ENCODE results near the gene REG4. TPM values are rescaled to one million over a fixed set of nuclear protein-coding genes. Genes with fewer than 3 reads are reported as not detected.

The REG4 gene
- total and polyA plus RNA-seq, 2 of the 13 experiments (the other 11 are each of a cell fraction or from before 2014, with no cell fraction given): not detected

- FAIRE-seq (no peak), DNase-seq (ENCODE audit: low spot score) (no peak), ATAC-seq (no peak)
- H3K4me1 ChIP-seq (ENCODE audit: insufficient read depth, low read length): peaks cover 38% of the 10 kb centered on the region
- H4K20me1 ChIP-seq (ENCODE audit: insufficient read depth, low read length): no peaks in the 10 kb centered on the region
- in situ Hi-C loops (cut with HindIII; ENCODE audit: extremely low pct_ligation_motif_present, low pct_unique_long_range_greater_than_20kb): no loop called here
- no peak overlapping the region for H2AFZ ChIP-seq (ENCODE audit: low read length)
- peaks cover 10 to 16% of the 10 kb centered on the region in 2 experiments for H3K36me3 ChIP-seq (replicated peaks in 1 of 2; ENCODE audit: control insufficient read depth in 1 of 2, insufficient read depth in 2 of 2, low read length in 2 of 2)
- intact Hi-C loops (cut with micrococcal nuclease; ENCODE audit: unreplicated experiment): no loop called here
- no peaks in the 10 kb centered on the region; a peak in 1 of 5 replicates for H3K27me3 ChIP-seq (ENCODE audit: control insufficient read depth in 1 of 2, insufficient read depth in 2 of 2, low read length in 2 of 2)
- H3K4me2 ChIP-seq (ENCODE audit: low read depth, low read length): no peak overlapping the region
- ChIA-PET CTCF (ENCODE audit: low intra/inter-chr PET ratio, low total read pairs) (no interaction called here), POLR2A (interaction anchor here (1.5 to 4.4 kb wide), 2 partner anchors 19 to 35 kb away, joined by 4 to 27 read pairs; partner anchors contain the start of gene PHGDH)
- 80% methylated on average over 2 of the region's 3 CpGs for WGBS (ENCODE audit: low lambda C conversion rate)
- H3K9me3 ChIP-seq (ENCODE audit: low read length): no peaks in the 10 kb centered on the region
- H3K27ac ChIP-seq (ENCODE audit: extremely low read length, insufficient read depth, low read length): no peak overlapping the region
- no peaks in the 10 kb centered on the region for H3K79me2 ChIP-seq (ENCODE audit: insufficient read depth, low read length)
- no peak overlapping the region for H3K9ac ChIP-seq (ENCODE audit: insufficient read depth, low read depth, low read length)
- TF ChIP-seq PBX2 (CRISPR knock-in tag; IDR thresholded peaks at IDR 0.05) (no peak), ZNF703 (CRISPR knock-in tag; IDR thresholded peaks at IDR 0.05; ENCODE audit: borderline replicate concordance) (no peak), PITX1 (CRISPR knock-in tag; IDR thresholded peaks at IDR 0.05) (no peak)
- BruUV-seq (replicated peaks): no TSS peak
- no peak overlapping the region for H3K4me3 ChIP-seq (replicated peaks in 1 of 3; ENCODE audit: insufficient read depth in 1 of 3, low read depth in 2 of 3, low read length in 3 of 3)
Measured at GRCh38 chr1:119747451-119747850, 63.8 kb downstream of the REG4 start.

- ATAC-seq: no peak; the same call in 1 of the 3 replicates
- in situ Hi-C loops (cut with HindIII; ENCODE audit: extremely low pct_ligation_motif_present, low pct_unique_long_range_greater_than_20kb) (no loop called here), intact Hi-C loops (cut with micrococcal nuclease; ENCODE audit: unreplicated experiment) (loop anchor here (2.0 kb wide), 1 partner anchor 38 kb away; no protein-coding TSS in a partner anchor)
- ChIA-PET CTCF (ENCODE audit: low intra/inter-chr PET ratio, low total read pairs) (interaction anchor here (1.5 to 2.1 kb wide), 5 partner anchors 26 to 141 kb away, joined by 3 to 19 read pairs (median 5); no protein-coding TSS in a partner anchor), POLR2A (interaction anchor here (2.3 to 4.4 kb wide), 2 partner anchors 21 to 35 kb away, joined by 7 to 27 read pairs; no protein-coding TSS in a partner anchor)
- TF ChIP-seq PAF1 (CRISPR knock-in tag; IDR thresholded peaks at IDR 0.05) (peak; percentile 33), ZNF136 (CRISPR knock-in tag; IDR thresholded peaks at IDR 0.05; ENCODE audit: low read depth) (no peak), POLR2G (IDR thresholded peaks at IDR 0.05; ENCODE audit: low read depth, low read length) (0 out of 2 replicates have a peak, but pooled peaks have one; percentile 19), NKX3-1 (CRISPR knock-in tag; IDR thresholded peaks at IDR 0.05) (no peak)
- no peak for DNase-seq (ENCODE audit: low spot score)
- H2AFZ ChIP-seq (ENCODE audit: low read length): no peak overlapping the region
- no peak overlapping the region for H3K4me3 ChIP-seq (replicated peaks in 1 of 3; ENCODE audit: insufficient read depth in 1 of 3, low read depth in 2 of 3, low read length in 3 of 3)
- H3K4me2 ChIP-seq (ENCODE audit: low read depth, low read length): no peak overlapping the region
- no peak overlapping the region for H3K27ac ChIP-seq (ENCODE audit: extremely low read length, insufficient read depth, low read length)
- no TSS peak for BruUV-seq (replicated peaks)
- H3K9me3 ChIP-seq (ENCODE audit: low read length): no peaks in the 10 kb centered on the region
- no peaks in the 10 kb centered on the region for H4K20me1 ChIP-seq (ENCODE audit: insufficient read depth, low read length)
- H3K9ac ChIP-seq (ENCODE audit: insufficient read depth, low read depth, low read length): no peak overlapping the region
- no peak for FAIRE-seq
- H3K4me1 ChIP-seq (ENCODE audit: insufficient read depth, low read length): peaks cover 38% of the 10 kb centered on the region
- H3K79me2 ChIP-seq (ENCODE audit: insufficient read depth, low read length): no peaks in the 10 kb centered on the region
- WGBS (ENCODE audit: low lambda C conversion rate): no CpG with 5 or more reads among the region's 1 CpG
- H3K27me3 ChIP-seq (ENCODE audit: control insufficient read depth in 1 of 2, insufficient read depth in 2 of 2, low read length in 2 of 2): no peaks in the 10 kb centered on the region; a peak in 1 of 5 replicates
- peaks cover 23 to 40% of the 10 kb centered on the region in 2 experiments for H3K36me3 ChIP-seq (replicated peaks in 1 of 2; ENCODE audit: control insufficient read depth in 1 of 2, insufficient read depth in 2 of 2, low read length in 2 of 2)
Measured at GRCh38 chr1:119745034-119745433, 66.2 kb downstream of the REG4 start.

Measured in HepG2 (cell line).